Measurements from ENCODE around the gene DCDC2.
"Not testable (repeated sequence)": the region's sequence is repeated elsewhere in the genome, so short reads cannot be mapped to it uniquely, and the experiment has no call there.

Gene DCDC2

GRCh38 chr6:24307881-24308280 lies 50.0 kb downstream of the DCDC2 start:
- no peak overlapping the region for H3K4me3 ChIP-seq (ENCODE audit: low read depth in 1 of 5, low read length in 5 of 5)
- H3K27ac ChIP-seq (ENCODE audit: low read depth, low read length): no peak overlapping the region
- H3K27me3 ChIP-seq (ENCODE audit: control insufficient read depth in 5 of 5, insufficient read depth in 4 of 5, low read length in 5 of 5): peaks cover 0 to 3% (median 0%) of the 10 kb centered on the region in 5 donors
- peaks cover 0 to 5% (median 0%) of the 10 kb centered on the region in 5 donors for H3K9me3 ChIP-seq (ENCODE audit: control insufficient read depth in 5 of 5, low read length in 5 of 5)
- no peak overlapping the region for H3K9ac ChIP-seq (ENCODE audit: low read length in 5 of 5)
- H3K36me3 ChIP-seq (ENCODE audit: control insufficient read depth in 5 of 5, insufficient read depth in 5 of 5, low read length in 5 of 5): no peaks in the 10 kb centered on the region
- no peaks in the 10 kb centered on the region for H3K4me1 ChIP-seq (ENCODE audit: control insufficient read depth in 5 of 5, insufficient read depth in 5 of 5, low read length in 5 of 5)

- H3K36me3 ChIP-seq (ENCODE audit: control insufficient read depth in 5 of 5, insufficient read depth in 5 of 5, low read length in 5 of 5): no peaks in the 10 kb centered on the region
- H3K4me3 ChIP-seq (ENCODE audit: low read depth in 1 of 5, low read length in 5 of 5): no peak overlapping the region
- H3K9me3 ChIP-seq (ENCODE audit: control insufficient read depth in 5 of 5, low read length in 5 of 5): peaks cover 0 to 5% (median 0%) of the 10 kb centered on the region in 5 donors
- H3K9ac ChIP-seq (ENCODE audit: low read length in 5 of 5): no peak overlapping the region
- peaks cover 0 to 3% (median 0%) of the 10 kb centered on the region in 5 donors for H3K27me3 ChIP-seq (ENCODE audit: control insufficient read depth in 5 of 5, insufficient read depth in 4 of 5, low read length in 5 of 5)
- no peak overlapping the region for H3K27ac ChIP-seq (ENCODE audit: low read depth, low read length)
- no peaks in the 10 kb centered on the region for H3K4me1 ChIP-seq (ENCODE audit: control insufficient read depth in 5 of 5, insufficient read depth in 5 of 5, low read length in 5 of 5)
These were observed 50.9 kb downstream of the DCDC2 start for GRCh38 chr6:24306936-24307335.

DNA sequence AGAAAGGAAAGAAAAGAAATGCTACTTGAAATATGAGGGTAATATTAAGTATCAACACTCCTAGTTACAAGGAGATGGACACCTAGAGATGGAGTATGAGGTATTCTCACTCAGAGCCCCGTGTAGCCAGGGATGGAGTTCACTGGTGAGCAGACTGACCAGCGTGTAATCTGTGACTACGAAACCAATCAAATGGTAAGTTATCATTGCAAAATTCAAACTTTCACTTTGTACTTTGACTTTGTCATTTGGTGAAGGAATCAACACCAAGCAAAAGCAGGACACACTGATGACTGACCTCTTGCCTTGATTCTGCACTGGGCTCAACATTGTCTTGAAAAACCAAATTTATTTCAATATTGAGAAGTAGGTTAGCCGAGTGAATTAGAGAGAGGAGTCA lies 51.8 kb downstream of the DCDC2 start:
- H3K4me3 ChIP-seq (ENCODE audit: low read depth in 1 of 5, low read length in 5 of 5): no peak overlapping the region
- H3K9me3 ChIP-seq (ENCODE audit: control insufficient read depth in 5 of 5, low read length in 5 of 5): no peaks in the 10 kb centered on the region
- no peaks in the 10 kb centered on the region for H3K36me3 ChIP-seq (ENCODE audit: control insufficient read depth in 5 of 5, insufficient read depth in 5 of 5, low read length in 5 of 5)
- H3K4me1 ChIP-seq (ENCODE audit: control insufficient read depth in 5 of 5, insufficient read depth in 5 of 5, low read length in 5 of 5): no peaks in the 10 kb centered on the region
- no peak overlapping the region for H3K9ac ChIP-seq (ENCODE audit: low read length in 5 of 5)
- no peak overlapping the region for H3K27ac ChIP-seq (ENCODE audit: low read depth, low read length)
- peaks cover 0 to 3% (median 0%) of the 10 kb centered on the region in 5 donors for H3K27me3 ChIP-seq (ENCODE audit: control insufficient read depth in 5 of 5, insufficient read depth in 4 of 5, low read length in 5 of 5)

DNA sequence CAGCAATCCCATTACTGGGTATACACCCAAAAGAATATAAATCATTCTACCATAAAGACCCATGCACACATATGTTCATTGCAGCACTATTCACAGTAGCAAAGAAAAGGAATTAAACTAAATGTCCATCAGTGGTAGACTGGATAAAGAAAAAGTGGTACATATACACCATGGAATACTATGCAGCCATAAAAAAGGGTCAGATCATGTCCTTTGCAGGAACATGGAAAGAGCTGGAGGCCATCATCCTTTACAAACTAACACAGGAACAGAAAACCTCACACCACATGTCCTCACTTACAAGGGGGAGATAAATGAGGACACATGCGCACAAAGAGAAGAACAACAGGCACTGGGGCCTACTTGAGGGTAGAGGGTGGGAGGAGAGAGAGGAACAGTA lies 60.9 kb downstream of the DCDC2 start:
- Histone ChIP-seq H3K9me3 (ENCODE audit: control insufficient read depth in 5 of 5, low read length in 5 of 5) (peaks cover 0 to 3% (median 0%) of the 10 kb centered on the region in 5 donors), H3K27ac (ENCODE audit: low read depth, low read length) (no peak overlapping the region), H3K9ac (ENCODE audit: low read length in 5 of 5) (no peak overlapping the region), H3K4me1 (ENCODE audit: control insufficient read depth in 5 of 5, insufficient read depth in 5 of 5, low read length in 5 of 5) (no peaks in the 10 kb centered on the region), H3K4me3 (ENCODE audit: low read depth in 1 of 5, low read length in 5 of 5) (no peak overlapping the region), H3K27me3 (ENCODE audit: control insufficient read depth in 5 of 5, insufficient read depth in 4 of 5, low read length in 5 of 5) (peaks cover 0 to 7% (median 0%) of the 10 kb centered on the region in 5 donors), H3K36me3 (ENCODE audit: control insufficient read depth in 5 of 5, insufficient read depth in 5 of 5, low read length in 5 of 5) (no peaks in the 10 kb centered on the region)

GRCh38 chr6:24293852-24294251 lies 64.0 kb downstream of the DCDC2 start:
- H3K36me3 ChIP-seq (ENCODE audit: control insufficient read depth in 5 of 5, insufficient read depth in 5 of 5, low read length in 5 of 5); H3K4me3 ChIP-seq (ENCODE audit: low read depth in 1 of 5, low read length in 5 of 5); H3K9me3 ChIP-seq (ENCODE audit: control insufficient read depth in 5 of 5, low read length in 5 of 5); H3K27ac ChIP-seq (ENCODE audit: low read depth, low read length); H3K27me3 ChIP-seq (ENCODE audit: control insufficient read depth in 5 of 5, insufficient read depth in 4 of 5, low read length in 5 of 5); H3K4me1 ChIP-seq (ENCODE audit: control insufficient read depth in 5 of 5, insufficient read depth in 5 of 5, low read length in 5 of 5); H3K9ac ChIP-seq (ENCODE audit: low read length in 5 of 5): not testable (repeated sequence)

GRCh38 chr6:24287239-24287638 lies 70.6 kb downstream of the DCDC2 start:
- Histone ChIP-seq H3K27me3 (ENCODE audit: control insufficient read depth in 5 of 5, insufficient read depth in 4 of 5, low read length in 5 of 5) (no peaks in the 10 kb centered on the region), H3K9me3 (ENCODE audit: control insufficient read depth in 5 of 5, low read length in 5 of 5) (no peaks in the 10 kb centered on the region), H3K4me1 (ENCODE audit: control insufficient read depth in 5 of 5, insufficient read depth in 5 of 5, low read length in 5 of 5) (peaks cover 0 to 13% (median 9%) of the 10 kb centered on the region in 5 donors), H3K4me3 (ENCODE audit: low read depth in 1 of 5, low read length in 5 of 5) (no peak overlapping the region), H3K9ac (ENCODE audit: low read length in 5 of 5) (no peak overlapping the region), H3K36me3 (ENCODE audit: control insufficient read depth in 5 of 5, insufficient read depth in 5 of 5, low read length in 5 of 5) (no peaks in the 10 kb centered on the region), H3K27ac (ENCODE audit: low read depth, low read length) (no peak overlapping the region)

DNA sequence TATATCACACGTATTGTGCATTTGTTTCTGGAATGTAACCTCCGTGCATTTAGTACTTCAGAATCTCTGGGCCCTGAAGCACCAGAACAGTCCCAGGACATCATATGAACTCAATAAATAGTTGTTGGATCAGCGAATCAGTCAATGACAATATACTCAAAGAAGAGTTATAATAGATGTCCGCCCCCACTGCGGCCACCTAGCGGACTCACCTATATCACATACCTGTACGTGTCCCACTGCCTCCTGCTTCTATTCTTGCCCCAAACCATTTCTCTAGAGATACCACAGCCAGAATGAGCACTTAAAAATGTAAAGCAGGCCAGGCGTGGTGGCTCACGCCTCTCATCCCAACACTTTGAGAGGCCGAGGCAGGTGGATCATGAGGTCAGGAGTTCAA lies 73.9 kb downstream of the DCDC2 start:
- Histone ChIP-seq H3K4me1 (ENCODE audit: control insufficient read depth in 5 of 5, insufficient read depth in 5 of 5, low read length in 5 of 5) (peaks cover 0 to 13% (median 9%) of the 10 kb centered on the region in 5 donors), H3K27ac (ENCODE audit: low read depth, low read length) (no peak overlapping the region), H3K9ac (ENCODE audit: low read length in 5 of 5) (no peak overlapping the region), H3K36me3 (ENCODE audit: control insufficient read depth in 5 of 5, insufficient read depth in 5 of 5, low read length in 5 of 5) (no peaks in the 10 kb centered on the region), H3K9me3 (ENCODE audit: control insufficient read depth in 5 of 5, low read length in 5 of 5) (no peaks in the 10 kb centered on the region), H3K27me3 (ENCODE audit: control insufficient read depth in 5 of 5, insufficient read depth in 4 of 5, low read length in 5 of 5) (peaks cover 0 to 4% (median 0%) of the 10 kb centered on the region in 5 donors), H3K4me3 (ENCODE audit: low read depth in 1 of 5, low read length in 5 of 5) (no peak overlapping the region)

DNA sequence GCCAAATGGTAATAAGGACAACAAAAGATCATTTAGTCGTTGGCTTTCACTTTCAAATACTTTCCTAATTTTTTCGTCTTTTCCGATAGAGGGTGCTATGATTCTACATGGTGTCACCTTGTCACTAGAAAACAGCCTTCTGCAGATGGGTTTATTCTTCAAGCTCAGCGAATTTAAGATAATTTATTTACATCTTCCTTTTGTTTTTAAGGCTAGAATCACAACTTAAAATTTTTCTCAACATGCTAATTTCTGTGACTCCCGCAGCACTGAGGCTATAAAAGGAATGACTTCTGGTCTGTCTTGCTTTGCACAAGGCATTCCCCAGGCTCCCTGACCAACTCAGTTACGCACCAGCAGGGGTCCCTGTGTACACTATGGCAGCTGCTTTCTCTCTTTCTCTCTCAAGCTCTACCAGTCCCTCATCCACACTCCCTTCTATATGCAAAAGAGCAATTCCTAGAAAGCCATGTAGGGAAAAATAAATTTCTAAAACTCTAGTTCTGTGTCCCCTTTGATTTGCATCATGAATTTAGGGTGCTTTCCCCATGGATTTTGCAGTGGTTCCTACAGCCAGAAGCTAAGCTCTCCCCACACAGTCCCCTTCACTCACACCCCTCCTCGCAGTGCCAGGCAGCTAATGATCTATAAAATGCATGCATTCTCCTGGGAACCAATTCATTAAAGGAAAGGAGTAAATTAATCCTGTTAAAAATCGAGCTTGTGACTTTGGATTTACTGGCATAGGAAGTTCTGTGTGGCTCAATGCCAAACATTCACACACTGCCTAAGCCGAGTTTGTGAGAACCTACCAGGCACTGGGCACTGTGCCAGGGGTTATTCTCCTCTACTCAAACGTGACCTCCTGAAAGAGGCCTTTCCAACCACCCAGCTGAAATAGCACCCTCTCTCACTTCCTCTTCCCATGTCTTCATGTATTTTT lies 74.5 kb downstream of the DCDC2 start:
- peak overlapping the region in 2 of 5 donors; percentile 35 to 51 for H3K4me3 ChIP-seq (ENCODE audit: low read depth in 1 of 5, low read length in 5 of 5)
- H3K27ac ChIP-seq (ENCODE audit: low read depth, low read length): no peak overlapping the region
- H3K36me3 ChIP-seq (ENCODE audit: control insufficient read depth in 5 of 5, insufficient read depth in 5 of 5, low read length in 5 of 5): no peaks in the 10 kb centered on the region
- no peak overlapping the region for H3K9ac ChIP-seq (ENCODE audit: low read length in 5 of 5)
- H3K9me3 ChIP-seq (ENCODE audit: control insufficient read depth in 5 of 5, low read length in 5 of 5): no peaks in the 10 kb centered on the region
- H3K27me3 ChIP-seq (ENCODE audit: control insufficient read depth in 5 of 5, insufficient read depth in 4 of 5, low read length in 5 of 5): peaks cover 0 to 11% (median 2%) of the 10 kb centered on the region in 5 donors
- peaks cover 0 to 13% (median 9%) of the 10 kb centered on the region in 5 donors for H3K4me1 ChIP-seq (ENCODE audit: control insufficient read depth in 5 of 5, insufficient read depth in 5 of 5, low read length in 5 of 5)

- no peaks in the 10 kb centered on the region for H3K36me3 ChIP-seq (ENCODE audit: control insufficient read depth in 5 of 5, insufficient read depth in 5 of 5, low read length in 5 of 5)
- H3K27ac ChIP-seq (ENCODE audit: low read depth, low read length): no peak overlapping the region
- no peak overlapping the region for H3K9ac ChIP-seq (ENCODE audit: low read length in 5 of 5)
- H3K9me3 ChIP-seq (ENCODE audit: control insufficient read depth in 5 of 5, low read length in 5 of 5): no peaks in the 10 kb centered on the region
- no peaks in the 10 kb centered on the region for H3K4me1 ChIP-seq (ENCODE audit: control insufficient read depth in 5 of 5, insufficient read depth in 5 of 5, low read length in 5 of 5)
- H3K4me3 ChIP-seq (ENCODE audit: low read depth in 1 of 5, low read length in 5 of 5): no peak overlapping the region
- peaks cover 0 to 12% (median 3%) of the 10 kb centered on the region in 5 donors for H3K27me3 ChIP-seq (ENCODE audit: control insufficient read depth in 5 of 5, insufficient read depth in 4 of 5, low read length in 5 of 5)
These were observed 83.3 kb downstream of the DCDC2 start for GRCh38 chr6:24274441-24275083.

Measured in subcutaneous abdominal adipose tissue (tissue), 5 donors.